Fibroblast of skin of right biceps (primary cell): Measurements from ENCODE around the gene ZDHHC19.
A peak's percentile ranks its signal among the peaks of the same experiment; 100 is the strongest.
"Not testable (repeated sequence)": the region's sequence is repeated elsewhere in the genome, so short reads cannot be mapped to it uniquely, and the experiment has no call there.

Experiments used
- DNase-seq: peaks from one replicate; pipeline ENCODE4 v3.0.0-alpha.2; 2013

Gene ZDHHC19

GRCh38 chr3:196175722-196176121 lies 35.5 kb downstream of the ZDHHC19 start:
- no peak for DNase-seq

DNA sequence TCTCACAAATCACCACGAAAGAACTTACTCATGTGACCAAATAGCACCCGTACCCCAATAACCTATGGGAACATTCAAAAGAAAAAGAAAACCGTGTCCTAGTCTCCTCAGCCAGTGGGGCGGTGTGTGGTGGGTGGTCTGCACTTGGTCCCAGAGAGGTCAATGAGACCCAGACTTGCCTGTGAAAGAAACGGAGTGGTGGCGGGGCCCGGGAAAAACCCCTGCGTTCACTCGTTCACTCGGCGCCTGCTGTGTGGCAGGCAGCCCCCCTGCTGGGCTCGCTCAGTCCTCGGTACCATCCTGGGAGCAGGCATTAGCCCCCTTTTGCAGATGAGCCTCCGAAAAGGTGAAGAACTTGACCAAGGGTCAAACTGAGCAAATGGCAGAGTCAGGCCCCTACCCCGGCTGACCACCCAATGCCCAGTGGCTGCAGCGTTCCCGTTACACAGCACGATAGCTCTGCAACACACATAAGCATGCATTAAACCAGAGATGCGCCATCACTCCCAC lies 36.0 kb downstream of the ZDHHC19 start:
- DNase-seq = no peak

DNA sequence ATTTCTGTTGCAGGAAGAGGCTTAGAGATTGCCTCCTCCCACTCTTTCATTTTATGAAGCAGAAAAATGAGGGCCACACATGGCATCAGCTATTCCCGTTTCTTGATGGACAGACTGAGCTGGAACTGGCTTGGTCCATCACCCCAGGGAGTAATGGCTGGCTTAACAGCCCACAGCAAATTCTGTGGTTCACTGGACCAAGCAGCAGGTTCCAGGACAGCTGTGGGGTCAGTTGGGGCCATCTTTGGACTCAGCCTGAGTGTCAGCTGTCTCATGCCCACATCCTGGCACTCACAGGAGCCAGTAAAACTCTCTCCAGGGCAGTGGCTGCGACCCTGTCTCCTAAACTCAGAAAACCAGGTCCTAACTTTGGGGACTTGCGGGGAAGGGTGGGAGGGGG lies 36.5 kb downstream of the ZDHHC19 start:
- no peak for DNase-seq

- not testable (repeated sequence) for DNase-seq
Measured at GRCh38 chr3:196170296-196170695, 40.9 kb downstream of the ZDHHC19 start.

GRCh38 chr3:196169836-196170240 lies 41.4 kb downstream of the ZDHHC19 start:
- no peak for DNase-seq

GRCh38 chr3:196168808-196169391 lies 42.3 kb downstream of the ZDHHC19 start:
- DNase-seq = no peak

- no peak for DNase-seq
Measured at GRCh38 chr3:196166741-196167140, 44.5 kb downstream of the ZDHHC19 start.

- no peak for DNase-seq
Measured at GRCh38 chr3:196165850-196166249, 45.4 kb downstream of the ZDHHC19 start.

GRCh38 chr3:196165006-196165575 lies 46.1 kb downstream of the ZDHHC19 start:
- not testable (repeated sequence) for DNase-seq

DNA sequence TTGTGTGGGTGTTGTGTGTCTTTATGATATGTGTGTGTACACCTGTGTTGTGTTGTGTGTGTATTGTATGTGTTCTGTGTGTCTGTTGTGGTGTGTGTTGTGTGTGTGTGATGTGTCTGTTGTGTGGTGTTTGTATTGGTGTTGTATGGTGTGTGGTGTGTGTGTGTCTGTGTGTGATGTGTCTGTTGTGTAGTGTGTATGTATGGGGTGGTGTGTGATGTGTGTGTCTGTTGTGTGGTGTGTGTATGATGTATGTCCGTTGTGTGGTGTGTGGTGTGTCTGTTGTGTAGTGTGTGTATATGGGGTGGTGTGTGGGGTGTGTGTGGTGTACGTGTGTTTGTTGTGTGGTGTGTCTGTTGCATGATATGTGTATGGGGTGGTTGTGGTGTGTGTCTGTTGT lies 46.6 kb downstream of the ZDHHC19 start:
- no peak for DNase-seq

DNA sequence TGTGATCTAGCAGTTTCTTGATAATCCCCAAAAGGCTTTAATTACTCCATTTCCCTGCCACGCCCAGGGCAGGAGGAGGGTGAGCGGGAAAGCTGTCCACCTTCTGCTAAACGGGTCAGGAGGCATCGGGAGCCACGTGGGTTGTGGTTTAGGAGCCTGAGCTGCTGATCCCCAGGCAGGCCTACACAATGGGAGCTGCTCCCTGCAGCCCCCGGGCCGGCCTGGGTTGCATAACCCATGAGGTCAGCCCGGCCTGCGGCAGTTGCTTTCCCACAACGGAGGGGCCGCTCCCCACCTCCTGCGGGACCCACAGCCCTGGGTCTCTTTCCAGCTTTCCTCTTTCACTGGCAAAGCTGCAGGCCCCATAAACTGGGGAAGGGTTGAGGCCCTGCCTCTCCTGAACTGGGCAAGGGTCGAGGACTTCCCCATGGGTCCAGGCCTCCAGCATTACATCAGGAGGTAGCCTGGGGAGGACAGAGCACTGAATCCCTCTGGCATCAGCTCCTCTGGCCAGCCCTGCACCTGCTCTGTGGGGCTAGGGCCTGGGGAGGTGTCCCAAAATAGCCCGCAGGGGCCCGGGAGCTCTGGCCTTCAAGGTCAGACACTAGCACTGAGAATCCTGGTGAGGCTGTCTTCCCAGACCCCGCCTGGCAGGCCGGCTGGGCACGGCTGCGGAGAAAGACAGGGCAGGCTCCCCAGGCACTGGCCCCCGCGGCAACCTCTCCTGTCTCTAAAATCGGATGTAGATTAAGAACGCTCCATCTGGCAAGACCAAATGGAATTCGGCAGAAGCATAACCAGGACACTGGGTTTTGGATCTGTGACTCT lies 47.3 kb downstream of the ZDHHC19 start:
- no peak for DNase-seq

DNA sequence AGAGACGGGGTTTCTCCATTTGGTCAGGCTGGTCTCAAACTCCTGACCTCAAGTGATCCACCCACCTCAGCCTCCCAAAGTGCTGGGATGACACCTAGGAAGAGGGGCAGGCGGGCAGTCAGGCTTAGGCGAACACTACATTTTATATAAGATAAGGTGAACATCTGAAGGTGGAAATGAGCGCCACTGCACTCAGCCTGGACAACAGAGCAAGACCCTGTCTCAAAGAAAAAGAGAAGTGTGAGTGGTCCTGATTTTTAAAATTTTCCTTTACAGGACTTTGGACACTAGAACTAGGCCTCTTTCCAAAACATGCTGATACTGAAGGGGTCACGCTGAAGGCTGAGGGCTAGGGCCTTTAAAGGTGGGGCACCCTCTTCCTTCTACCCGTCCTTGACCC lies 48.0 kb downstream of the ZDHHC19 start:
- DNase-seq = no peak

DNA sequence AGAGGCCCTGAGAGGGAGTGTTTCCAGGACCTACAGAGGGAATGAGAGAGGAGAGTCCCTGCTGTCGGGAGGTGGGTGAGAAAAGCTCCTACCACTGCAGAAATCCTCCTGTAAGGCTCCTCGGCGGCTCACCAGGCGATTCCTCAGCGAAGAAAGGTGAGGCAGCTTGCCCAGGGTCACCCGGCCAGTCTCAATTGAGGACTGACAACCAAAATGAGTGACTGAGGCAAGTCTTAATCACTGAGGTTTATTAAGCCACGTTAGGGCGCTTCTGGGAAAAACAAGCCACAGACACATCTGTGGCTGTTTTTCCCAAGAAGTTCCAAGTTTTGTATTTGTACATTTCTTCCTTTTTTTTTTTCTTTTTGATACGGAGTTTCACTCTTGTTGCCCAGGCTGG lies 48.5 kb downstream of the ZDHHC19 start:
- DNase-seq = no peak

DNA sequence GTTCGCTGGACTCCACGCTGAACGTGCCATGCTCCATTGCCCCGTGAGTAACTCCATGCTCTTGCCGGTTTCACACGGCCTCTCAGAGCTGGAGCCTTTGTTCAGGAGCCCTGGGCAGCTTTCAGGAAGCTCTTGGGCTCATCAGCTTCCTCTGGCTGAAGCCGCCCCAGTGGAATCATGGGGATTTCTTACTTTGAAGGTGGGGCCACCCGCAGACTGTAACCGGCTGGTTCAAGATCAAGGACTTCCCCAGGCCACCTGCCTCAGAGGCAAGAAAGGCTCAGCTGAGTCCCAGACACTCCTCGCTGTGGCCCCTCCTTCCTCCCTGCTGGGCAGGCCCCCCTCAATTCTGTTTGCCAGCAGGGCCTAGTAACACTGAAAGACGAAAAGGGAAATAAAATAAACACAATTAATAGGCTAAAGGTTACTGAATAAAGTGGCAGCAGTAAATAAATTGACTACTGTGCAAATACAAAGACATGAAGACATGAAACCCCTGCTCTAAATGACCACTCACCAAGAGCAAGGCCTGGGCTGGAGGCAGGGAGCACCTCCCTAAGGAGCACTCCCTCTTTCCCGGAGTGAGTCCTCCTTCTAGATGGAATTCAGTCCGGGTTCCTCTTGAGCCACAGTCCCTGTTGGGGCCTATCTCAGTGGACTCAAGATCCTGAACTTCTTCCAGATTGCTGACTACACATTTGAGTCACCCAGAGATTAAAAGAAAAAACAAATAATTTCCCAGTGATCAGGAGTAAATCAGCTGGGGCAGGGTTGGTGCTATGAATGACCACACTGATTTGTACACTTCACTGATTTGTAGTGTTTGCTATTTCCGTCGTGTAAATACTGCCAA lies 51.0 kb downstream of the ZDHHC19 start:
- peak; percentile 49 for DNase-seq

DNA sequence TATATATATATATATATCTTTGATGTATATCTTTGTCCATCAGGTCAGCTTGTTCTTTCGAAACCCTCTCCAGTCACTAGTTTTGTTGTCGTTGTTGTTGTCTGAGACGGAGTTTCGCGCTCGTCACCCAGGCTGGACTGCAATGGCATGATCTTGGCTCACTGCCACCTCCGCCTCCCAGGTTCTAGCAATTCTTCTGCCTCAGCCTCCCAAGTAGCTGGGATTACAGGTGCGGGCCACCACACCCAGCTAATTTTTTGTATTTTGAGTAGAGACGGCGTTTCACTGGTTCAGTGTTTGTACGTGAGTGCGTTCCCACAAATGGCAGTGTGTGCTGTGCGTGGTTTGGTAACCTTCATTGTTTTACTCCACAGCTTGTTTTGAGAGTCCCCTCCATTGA lies 51.7 kb downstream of the ZDHHC19 start:
- DNase-seq = no peak

DNA sequence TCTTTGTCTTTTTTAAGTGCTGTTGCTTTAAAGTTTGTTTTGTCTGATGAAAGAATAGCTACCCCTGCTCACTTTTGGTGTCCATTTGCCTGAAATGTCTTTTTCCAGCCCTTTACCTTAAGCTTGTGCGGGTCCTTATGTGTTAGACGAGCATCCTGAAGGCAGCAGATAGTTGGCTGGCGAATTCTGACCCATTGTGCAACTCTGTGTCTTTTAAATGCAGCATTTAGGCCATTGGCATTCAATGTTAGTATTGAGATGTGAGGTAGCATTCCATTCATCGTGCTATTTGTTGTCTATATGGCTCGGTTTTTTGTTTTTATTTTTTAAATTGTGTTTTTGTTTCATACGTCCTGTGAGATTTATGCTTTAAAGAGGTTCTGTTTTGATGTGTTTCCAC lies 55.0 kb downstream of the ZDHHC19 start:
- DNase-seq = no peak

GRCh38 chr3:196150481-196150880 lies 60.7 kb downstream of the ZDHHC19 start:
- no peak for DNase-seq

GRCh38 chr3:196149831-196150301 lies 61.3 kb downstream of the ZDHHC19 start:
- DNase-seq = no peak

- DNase-seq = peak; percentile 10
Measured at GRCh38 chr3:196149375-196149774, 61.8 kb downstream of the ZDHHC19 start.
